Ishikawa (cell line): ENCODE data around the gene ZNF618.

Experiments
- CEBPB ChIP-seq: IDR thresholded peaks from 2 replicates; pipeline ENCODE4 v1.6.1; 2012
- CREB1 ChIP-seq: IDR thresholded peaks from 2 replicates; pipeline ENCODE4 v1.6.1; 2012; ENCODE audit warnings: low read depth
- EGR1 ChIP-seq: IDR thresholded peaks from 2 replicates; pipeline ENCODE4 v1.6.1; 2012
- EP300 ChIP-seq: IDR thresholded peaks from 2 replicates; pipeline ENCODE4 v1.6.1; 2012; ENCODE audit warnings: borderline replicate concordance
- MAX ChIP-seq: IDR thresholded peaks from 2 replicates; pipeline ENCODE4 v1.6.1; 2012
- RAD21 ChIP-seq: IDR thresholded peaks from 2 replicates; pipeline ENCODE4 v1.6.1; 2012; ENCODE audit warnings: low read depth
- TAF1 ChIP-seq: IDR thresholded peaks from 2 replicates; pipeline ENCODE4 v1.6.1; 2012; ENCODE audit warnings: low read depth, mild to moderate bottlenecking

GRCh38 chr9:113992276-113992951 is 116.3 kb downstream of the ZNF618 start:
- TF ChIP-seq TAF1 (no peak), CEBPB (no peak), MAX (no peak), RAD21 (no peak), EP300 (no peak), CREB1 (no peak), EGR1 (no peak)
